H1 (cell line): ENCODE data around the gene TMEM163. TPM values are rescaled to one million over a fixed set of nuclear protein-coding genes. Genes with fewer than 3 reads are reported as not detected.

Experiments used
- CTCF ChIA-PET: fragments of 300-600 bp; sonication (Branson Sonifier 250); formaldehyde crosslinking; loops from one replicate; lab custom pipeline; 2021; ENCODE audit not compliant: partially characterized antibody; lab: Charles Lee
- POLR2A ChIA-PET: fragments of 300-600 bp; sonication (Branson Sonifier 250); formaldehyde crosslinking; loops from one replicate; lab custom pipeline; 2021; ENCODE audit warnings: inconsistent platforms; ENCODE audit not compliant: partially characterized antibody; lab: Charles Lee
- DNase-seq, 2 experiments: peaks; one replicate each; pipeline versions ENCODE4 v3.0.0 to v3.0.0-alpha.2; 2010 to 2022; ENCODE audit warnings: low spot score in 2 of 2, low read depth in 1 of 2, mixed read lengths in 1 of 2
- FAIRE-seq: peaks from 2 replicates; lab custom pipeline; 2011; peaks lifted over from hg19 to GRCh38; lab: Jason Lieb, UNC
- H2AFZ ChIP-seq: 2 replicates; pipeline ENCODE4 v1.8.1; 2012; ENCODE audit warnings: low read length, inconsistent platforms
- H2AK5ac ChIP-seq: 2 replicates; pipeline ENCODE4 v1.6.1; 2013; ENCODE audit warnings: low read depth, low read length
- H2BK120ac ChIP-seq: replicated peaks from 2 replicates; pipeline ENCODE3; 2013; ENCODE audit warnings: low read depth, low read length, inconsistent platforms
- H2BK12ac ChIP-seq: 2 replicates; pipeline ENCODE4 v1.6.1; 2013; ENCODE audit warnings: low read depth, low read length
- H2BK15ac ChIP-seq: 2 replicates; pipeline ENCODE4 v1.6.1; 2013; ENCODE audit warnings: low read length
- H2BK20ac ChIP-seq: 2 replicates; pipeline ENCODE4 v1.6.1; 2013; ENCODE audit warnings: low read length
- H2BK5ac ChIP-seq: 2 replicates; pipeline ENCODE4 v1.6.1; 2013; ENCODE audit warnings: low read depth, low read length
- H3K14ac ChIP-seq: 2 replicates; pipeline ENCODE4 v1.6.1; 2013; ENCODE audit warnings: inconsistent platforms; ENCODE audit not compliant: insufficient read length
- H3K18ac ChIP-seq: 2 replicates; pipeline ENCODE4 v1.6.1; 2013; ENCODE audit warnings: low read length; ENCODE audit errors: extremely low read depth
- H3K23ac ChIP-seq: 2 replicates; pipeline ENCODE4 v1.6.1; 2013; ENCODE audit warnings: inconsistent platforms; ENCODE audit not compliant: insufficient read length
- H3K23me2 ChIP-seq: 2 replicates; pipeline ENCODE4 v1.6.1; 2013; ENCODE audit warnings: low read depth, low read length
- H3K27ac ChIP-seq: 2 replicates; pipeline ENCODE4 v1.6.1; 2011; ENCODE audit warnings: low read depth, low read length, inconsistent platforms
- H3K27me3 ChIP-seq, 4 experiments: replicated peaks in 1 of 4; 1 replicate in 1 of 4; 2 replicates in 3 of 4; pipeline versions ENCODE4 v1.6.1 to v1.8.1; 2011 to 2013; ENCODE audit warnings: low read length in 3 of 4, mild to moderate bottlenecking in 3 of 4, inconsistent platforms in 2 of 4, mixed read lengths in 2 of 4, moderate library complexity in 1 of 4; ENCODE audit not compliant: control insufficient read depth in 3 of 4, insufficient read depth in 3 of 4; ENCODE audit errors: extremely low read depth in 1 of 4
- H3K36me3 ChIP-seq, 4 experiments: 2 replicates each; pipeline versions ENCODE4 v1.6.1 to v1.8.1; 2011 to 2013; ENCODE audit warnings: mild to moderate bottlenecking in 4 of 4, low read length in 3 of 4, moderate library complexity in 2 of 4, control low read depth in 1 of 4, inconsistent platforms in 1 of 4; ENCODE audit not compliant: insufficient read depth in 4 of 4, control insufficient read depth in 2 of 4
- H3K4ac ChIP-seq: replicated peaks from 2 replicates; pipeline ENCODE3; 2013; ENCODE audit warnings: low read length, low read depth, mixed read lengths, inconsistent platforms; ENCODE audit not compliant: insufficient read length
- H3K4me1 ChIP-seq, 4 experiments: replicated peaks in 1 of 4; 1 replicate in 1 of 4; 2 replicates in 3 of 4; pipeline versions ENCODE4 v1.6.1 to v1.8.1; 2011 to 2013; ENCODE audit warnings: low read length in 3 of 4, inconsistent platforms in 2 of 4, mixed read lengths in 1 of 4; ENCODE audit not compliant: insufficient read depth in 4 of 4, control insufficient read depth in 3 of 4
- H3K4me2 ChIP-seq, 2 experiments: 2 replicates each; pipeline versions ENCODE4 v1.6.1 to v1.8.1; 2011 to 2013; ENCODE audit warnings: low read depth in 2 of 2, low read length in 2 of 2, control low read depth in 1 of 2, inconsistent platforms in 1 of 2, mild to moderate bottlenecking in 1 of 2; ENCODE audit not compliant: insufficient read depth in 1 of 2
- H3K4me3 ChIP-seq, 4 experiments: fragments of 200-600, 300-600 bp in 1 of 4; sonication (generic), shearing (Covaris generic), sonication (Bioruptor Twin) in 1 of 4; 2 replicates each; pipeline versions ENCODE4 v1.5.1 to v1.8.1; 2011 to 2016; ENCODE audit warnings: low read length in 4 of 4, low read depth in 3 of 4, control low read depth in 2 of 4, inconsistent platforms in 2 of 4, mild to moderate bottlenecking in 2 of 4, mixed read lengths in 1 of 4, moderate library complexity in 1 of 4; ENCODE audit not compliant: insufficient read depth in 2 of 4; ENCODE audit errors: extremely low read depth in 1 of 4
- H3K56ac ChIP-seq: replicated peaks from 2 replicates; pipeline ENCODE3; 2013; ENCODE audit warnings: low read depth, mild to moderate bottlenecking, mixed read lengths, low read length, inconsistent platforms; ENCODE audit not compliant: insufficient read length
- H3K79me1 ChIP-seq: 2 replicates; pipeline ENCODE4 v1.6.1; 2013; ENCODE audit warnings: low read depth, low read length, control low read depth
- H3K79me2 ChIP-seq, 2 experiments: 2 replicates each; pipeline versions ENCODE4 v1.6.1 to v1.8.1; 2012 to 2013; ENCODE audit warnings: low read length in 2 of 2, mild to moderate bottlenecking in 2 of 2, inconsistent platforms in 1 of 2; ENCODE audit not compliant: insufficient read depth in 2 of 2, control insufficient read depth in 1 of 2
- H3K9ac ChIP-seq, 4 experiments: replicated peaks in 1 of 4; 1 replicate in 1 of 4; 2 replicates in 3 of 4; pipeline versions ENCODE4 v1.6.1 to v1.8.1; 2011 to 2013; ENCODE audit warnings: low read depth in 3 of 4, low read length in 3 of 4, control low read depth in 2 of 4, mild to moderate bottlenecking in 2 of 4, moderate library complexity in 2 of 4, inconsistent platforms in 1 of 4; ENCODE audit errors: extremely low read depth in 1 of 4
- H3K9me3 ChIP-seq, 2 experiments: 2 replicates each; pipeline versions ENCODE4 v1.6.1 to v1.8.1; 2012 to 2013; ENCODE audit warnings: mild to moderate bottlenecking in 2 of 2, moderate library complexity in 2 of 2, control low read depth in 1 of 2, inconsistent platforms in 1 of 2, low read depth in 1 of 2, low read length in 1 of 2, mixed read lengths in 1 of 2; ENCODE audit not compliant: insufficient read depth in 2 of 2
- H4K20me1 ChIP-seq, 2 experiments: replicated peaks in 1 of 2; 2 replicates each; pipeline versions ENCODE3 to v1.8.1; 2011 to 2013; ENCODE audit warnings: inconsistent platforms in 2 of 2, low read length in 2 of 2, mild to moderate bottlenecking in 1 of 2; ENCODE audit not compliant: insufficient read depth in 2 of 2, control insufficient read depth in 1 of 2
- H4K5ac ChIP-seq: 2 replicates; pipeline ENCODE4 v1.6.1; 2013; ENCODE audit warnings: low read length, low read depth, mixed read lengths, inconsistent platforms; ENCODE audit not compliant: insufficient read length
- H4K8ac ChIP-seq: 2 replicates; pipeline ENCODE4 v1.8.0; 2013; ENCODE audit warnings: mild to moderate bottlenecking, moderate library complexity, low read length, inconsistent platforms; ENCODE audit not compliant: insufficient read depth; ENCODE audit errors: extremely low read depth
- H4K91ac ChIP-seq: replicated peaks from 2 replicates; pipeline ENCODE3; 2013; ENCODE audit warnings: low read length, mixed read lengths, inconsistent platforms; ENCODE audit not compliant: insufficient read length
- CTBP2 ChIP-seq: IDR thresholded peaks from 2 replicates; pipeline ENCODE4 v1.7.0; 2011; ENCODE audit warnings: borderline replicate concordance, mild to moderate bottlenecking, moderate library complexity, mixed read lengths, low read length; ENCODE audit not compliant: insufficient read depth, insufficient read length
- HDAC2 ChIP-seq, 2 experiments: fragments of 300-600 bp in 1 of 2; sonication (generic) in 1 of 2; IDR thresholded peaks; 2 replicates each; pipeline ENCODE4 v1.6.1; 2011 to 2012; ENCODE audit warnings: low read depth in 2 of 2, low read length in 2 of 2, mild to moderate bottlenecking in 2 of 2, moderate library complexity in 2 of 2, borderline replicate concordance in 1 of 2, inconsistent platforms in 1 of 2
- KDM1A ChIP-seq: fragments of 200-600, 300-600 bp; sonication (generic); IDR thresholded peaks from 2 replicates; pipeline ENCODE4 v1.7.1; 2016; ENCODE audit warnings: mild to moderate bottlenecking, low read length, borderline replicate concordance
- WGBS, 2 experiments: shearing (Covaris generic) in 1 of 2; methylation state at CpG; one replicate each; pipeline versions ENCODE4 v1.1.6 to v1.1.7; 2013 to 2015; ENCODE audit warnings: low lambda C conversion rate in 2 of 2, mixed read lengths in 2 of 2, inconsistent platforms in 1 of 2, low coverage in 1 of 2, missing lambda C conversion rate in 1 of 2; ENCODE audit not compliant: insufficient replicate concordance in 2 of 2, insufficient coverage in 1 of 2, insufficient read length in 1 of 2; ENCODE audit errors: extremely low coverage in 1 of 2, missing lambda C conversion rate in 1 of 2; 5-methylcytosine and 5-hydroxymethylcytosine counted together
- polyA plus RNA-seq, 7 experiments: library from polyadenylated mRNA; depleted of rRNA in 3 of 7; stranded (reverse) in 5 of 7; unstranded in 2 of 7; fragments of >200 nt in 5 of 7; fragments of 200-250 nt in 2 of 7; gene quantifications; 1 replicate in 5 of 7; 2 replicates in 1 of 7; 4 replicates in 1 of 7; pipeline versions ENCODE4 v1.2.1 to v1.2.3, GENCODE V29; 2011 to 2013; ENCODE audit warnings: missing spikeins in 2 of 7, mixed read lengths in 2 of 7
- total RNA-seq: library from RNA; stranded (reverse); fragmentation: NEBNext Ultra II Directional; extraction: Animal tissue kit (Norgen Biotek cat#: 25700); gene quantifications from 2 replicates; pipeline ENCODE4 v1.2.1, GENCODE V29; 2021

The TMEM163 gene
- total and polyA plus RNA-seq, 2 of the 8 experiments (the other 6 are each of a cell fraction or from before 2014, with no cell fraction given), result 2.8 to 3.2 TPM

- no peaks in the 10 kb centered on the region for H3K9me3 ChIP-seq
- DNase-seq, result no peak
- H3K56ac ChIP-seq, result no peak overlapping the region
- no peak overlapping the region for H2BK120ac ChIP-seq
- no peak overlapping the region for H3K18ac ChIP-seq
- CTCF ChIA-PET, result interaction anchor here (1.1 to 2.2 kb wide), 3 partner anchors 14 to 205 kb away, joined by 3 to 11 read pairs (median 3); no protein-coding TSS in a partner anchor
- 0 out of 2 replicates have a peak overlapping the region, but pooled peaks have one; percentile 51 for H2BK12ac ChIP-seq
- no peaks in the 10 kb centered on the region for H3K27me3 ChIP-seq
- H3K4me2 ChIP-seq, result no peak overlapping the region
- no peak for TF ChIP-seq CTBP2
- TF ChIP-seq KDM1A, result 0 out of 2 replicates have a peak, but pooled peaks have one; percentile 21
- TF ChIP-seq HDAC2 (IDR thresholded peaks at IDR 0.05; ENCODE audit: borderline replicate concordance in 1 of 2, low read depth in 2 of 2, low read length in 2 of 2), result peak in 1 of 2 experiments; percentile 27; a peak in 1 of 4 replicates
- TF ChIP-seq, all 59 proteins: peak for 2
- Histone ChIP-seq H3K79me2 (no peaks in the 10 kb centered on the region), H3K14ac (no peak overlapping the region), H4K20me1 (no peaks in the 10 kb centered on the region), H2AK5ac (no peak overlapping the region), H3K4ac (no peak overlapping the region), H4K5ac (no peak overlapping the region), H2AFZ (no peak overlapping the region), H3K4me3 (no peak overlapping the region), H3K36me3 (no peaks in the 10 kb centered on the region), H3K79me1 (no peaks in the 10 kb centered on the region), H3K23ac (no peak overlapping the region), H3K4me1 (peaks cover 0 to 7% (median 4%) of the 10 kb centered on the region in 4 experiments; a peak in 5 of 7 replicates), H4K91ac (no peak overlapping the region), H4K8ac (no peak overlapping the region), H3K27ac (no peak overlapping the region), H3K9ac (no peak overlapping the region), H2BK20ac (peak overlapping the region; percentile 6; the same call in 1 of the 2 replicates), H2BK15ac (peak overlapping the region; percentile 61; the same call in 1 of the 2 replicates), H2BK5ac (0 out of 2 replicates have a peak overlapping the region, but pooled peaks have one; percentile 37), H3K23me2 (no peaks in the 10 kb centered on the region)
- WGBS, 2 experiments, result 0% methylated on average over 1 of the region's 1 CpG; no CpG with 5 or more reads in 1 of the 2 experiments
- FAIRE-seq, result no peak
- POLR2A ChIA-PET, result interaction anchor here (1.1 kb wide), 1 partner anchor 12 kb away, joined by 4 read pairs; no protein-coding TSS in a partner anchor
Observed at GRCh38 chr2:134671513-134671912, 47.3 kb downstream of the TMEM163 start.
